Measurements from ENCODE around the gene GMIP. TPM values are rescaled to one million over a fixed set of nuclear protein-coding genes. Genes with fewer than 3 reads are reported as not detected.

GMIP gene
- total RNA-seq, 2 donors from 2014 or later: 3.6 to 20.1 TPM

DNA sequence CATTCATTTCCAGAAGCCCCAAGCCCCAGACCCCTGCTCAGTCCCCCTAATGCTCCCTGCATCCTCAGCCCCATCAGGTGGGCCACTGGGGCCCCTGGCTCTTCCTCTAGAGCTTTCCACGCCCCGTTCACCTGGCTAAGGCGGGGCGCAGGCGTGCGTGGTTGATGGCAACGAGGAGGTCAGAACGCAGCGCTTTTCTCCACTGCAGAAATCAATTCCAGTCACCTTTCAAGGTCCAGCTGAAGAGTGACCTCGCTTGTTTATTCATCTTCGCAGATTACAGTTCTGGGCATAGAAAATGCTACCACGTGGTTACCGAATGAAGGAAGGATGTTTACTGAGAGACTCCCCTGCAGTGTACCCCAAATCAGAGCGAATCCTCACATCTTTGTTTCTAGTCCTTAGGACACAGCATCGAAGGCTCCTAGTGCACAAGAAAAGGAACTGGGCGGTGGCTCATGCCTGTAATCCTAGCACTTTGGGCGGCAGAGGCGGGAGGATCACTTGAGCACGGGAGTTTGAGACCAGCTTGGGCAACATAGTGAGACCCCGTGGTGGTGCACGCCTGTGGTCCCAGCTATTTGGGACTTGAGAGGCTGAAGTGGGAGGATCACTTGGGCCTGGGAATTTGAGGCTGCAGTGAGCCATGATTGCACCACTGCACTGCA, 24.1 kb downstream of the GMIP start:
- Histone ChIP-seq H3K36me3 (replicated peaks in 1 of 2; ENCODE audit: insufficient read depth in 1 of 2, low read depth in 2 of 2) (no peaks in the 10 kb centered on the region), H3K4me1 (peaks cover 19% of the 10 kb centered on the region), H3K4me3 (no peak overlapping the region), H3K27ac (peak overlapping the region in 2 of 4 donors; percentile 21 to 42), H3K9me3 (no peaks in the 10 kb centered on the region), H3K27me3 (no peaks in the 10 kb centered on the region)
- 39 to 43% methylated on average over 21 of the region's 21 CpGs for WGBS, 2 donors
- DNase-seq (no peak), ATAC-seq (peak; percentile 19)
- intact Hi-C loops (cut with DNase I): no loop called here
- TF ChIP-seq, protein P1, sequence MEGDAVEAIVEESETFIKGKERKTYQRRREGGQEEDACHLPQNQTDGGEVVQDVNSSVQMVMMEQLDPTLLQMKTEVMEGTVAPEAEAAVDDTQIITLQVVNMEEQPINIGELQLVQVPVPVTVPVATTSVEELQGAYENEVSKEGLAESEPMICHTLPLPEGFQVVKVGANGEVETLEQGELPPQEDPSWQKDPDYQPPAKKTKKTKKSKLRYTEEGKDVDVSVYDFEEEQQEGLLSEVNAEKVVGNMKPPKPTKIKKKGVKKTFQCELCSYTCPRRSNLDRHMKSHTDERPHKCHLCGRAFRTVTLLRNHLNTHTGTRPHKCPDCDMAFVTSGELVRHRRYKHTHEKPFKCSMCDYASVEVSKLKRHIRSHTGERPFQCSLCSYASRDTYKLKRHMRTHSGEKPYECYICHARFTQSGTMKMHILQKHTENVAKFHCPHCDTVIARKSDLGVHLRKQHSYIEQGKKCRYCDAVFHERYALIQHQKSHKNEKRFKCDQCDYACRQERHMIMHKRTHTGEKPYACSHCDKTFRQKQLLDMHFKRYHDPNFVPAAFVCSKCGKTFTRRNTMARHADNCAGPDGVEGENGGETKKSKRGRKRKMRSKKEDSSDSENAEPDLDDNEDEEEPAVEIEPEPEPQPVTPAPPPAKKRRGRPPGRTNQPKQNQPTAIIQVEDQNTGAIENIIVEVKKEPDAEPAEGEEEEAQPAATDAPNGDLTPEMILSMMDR (IDR thresholded peaks at IDR 0.05): no peak
- TF ChIP-seq POLR2A (IDR thresholded peaks at IDR 0.05): no peak

DNA sequence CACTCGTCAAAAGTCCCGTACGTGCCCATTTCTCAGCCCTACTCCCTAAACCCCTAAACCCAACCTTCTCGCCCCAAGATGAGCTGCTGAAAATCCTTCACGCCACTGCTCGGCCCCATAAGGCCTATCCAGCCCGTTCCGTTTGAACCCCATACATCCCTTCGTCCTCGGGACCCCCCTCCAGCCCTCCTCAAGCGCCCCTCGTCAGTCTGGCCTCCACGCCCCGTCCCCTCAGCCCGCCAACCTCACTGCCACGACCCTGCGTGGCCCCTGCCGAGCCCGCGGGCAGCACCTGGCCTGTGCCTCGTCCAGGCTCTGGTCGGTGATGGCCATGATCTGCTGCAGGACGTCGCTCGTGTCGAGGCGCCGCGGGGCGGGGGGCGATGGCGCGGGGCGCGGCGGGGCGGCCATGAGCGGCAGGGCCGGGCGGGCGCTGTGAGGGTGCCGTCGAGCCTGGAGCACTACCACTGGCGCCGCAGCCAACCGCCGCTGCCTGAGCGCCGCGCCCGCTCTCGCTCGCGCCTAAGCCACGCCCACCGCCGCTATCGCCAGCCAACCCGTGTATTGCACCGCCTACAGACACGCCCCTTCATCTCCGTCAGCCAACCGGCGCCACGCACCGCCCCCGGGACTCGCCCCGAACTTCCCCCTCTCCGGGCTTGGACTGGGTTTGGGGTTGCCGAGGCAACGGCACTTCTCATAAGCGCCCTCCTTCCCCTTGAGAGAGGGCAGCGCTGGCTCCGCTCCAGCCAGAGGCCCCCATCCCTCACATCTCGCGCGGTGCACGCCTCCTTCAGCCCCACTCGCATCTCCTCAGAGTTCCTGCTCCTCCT, 25.0 kb downstream of the GMIP start, which contains the start of gene PBX4:
PBX4 (minus strand) TSS at position 469 of the 833 bp plus-strand sequence; CDS start at position 411, 58 bp downstream.
- H3K36me3 ChIP-seq (replicated peaks in 1 of 2; ENCODE audit: insufficient read depth in 1 of 2, low read depth in 2 of 2): no peaks in the 10 kb centered on the region
- H3K9me3 ChIP-seq: no peaks in the 10 kb centered on the region
- 6 to 16% methylated on average over 21 to 70 of the region's 80 CpGs for WGBS, 2 donors

DNA sequence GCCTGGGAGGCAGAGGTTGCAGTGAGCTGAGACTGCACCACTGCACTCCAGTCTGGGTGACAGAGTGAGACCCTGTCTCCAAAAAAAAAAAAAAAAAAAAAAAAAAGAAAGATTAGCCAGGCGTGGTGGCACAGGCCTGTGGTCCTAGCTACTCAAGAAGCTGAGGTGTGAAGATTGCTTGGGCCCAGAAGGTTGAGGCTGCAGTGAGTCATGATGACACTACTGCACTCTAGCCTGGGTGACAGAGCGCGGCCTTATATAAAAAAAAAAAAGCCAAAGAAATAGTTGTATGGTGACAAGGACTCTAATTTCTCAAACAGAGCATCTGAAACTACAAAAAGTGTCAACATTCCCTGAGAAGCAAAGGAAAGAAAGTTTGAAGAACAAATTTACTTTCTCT, 28.4 kb downstream of the GMIP start:
- no peak overlapping the region for H3K4me3 ChIP-seq
- H3K36me3 ChIP-seq (replicated peaks in 1 of 2; ENCODE audit: insufficient read depth in 1 of 2, low read depth in 2 of 2): no peaks in the 10 kb centered on the region
- no peaks in the 10 kb centered on the region for H3K27me3 ChIP-seq
- TF ChIP-seq, protein P1 (IDR thresholded peaks at IDR 0.05): no peak
- no peak for TF ChIP-seq POLR2A (IDR thresholded peaks at IDR 0.05)
- intact Hi-C loops (cut with DNase I): no loop called here
- H3K4me1 ChIP-seq: peaks cover 19% of the 10 kb centered on the region
- H3K27ac ChIP-seq: no peak overlapping the region
- ATAC-seq: no peak
- 72 to 83% methylated on average over 3 of the region's 3 CpGs for WGBS, 2 donors
- DNase-seq: no peak
- H3K9me3 ChIP-seq: no peaks in the 10 kb centered on the region

More for the DNA sequence above, 25.0 kb downstream of the GMIP start, which contains the start of gene PBX4:
- ATAC-seq (peak; percentile 96), DNase-seq (peak; percentile 90 to 95 (median 92))
- TF ChIP-seq, protein P1 (IDR thresholded peaks at IDR 0.05): no peak
- TF ChIP-seq POLR2A (IDR thresholded peaks at IDR 0.05): peak in 1 of 3 donors; percentile 11
- Histone ChIP-seq H3K27me3 (no peaks in the 10 kb centered on the region), H3K4me1 (peaks cover 19% of the 10 kb centered on the region), H3K4me3 (no peak within 1 kb of the TSS), H3K27ac (peak within 1 kb of the TSS in 2 of 4 donors; percentile 21 to 42)
- intact Hi-C loops (cut with DNase I): no loop called here

DNA sequence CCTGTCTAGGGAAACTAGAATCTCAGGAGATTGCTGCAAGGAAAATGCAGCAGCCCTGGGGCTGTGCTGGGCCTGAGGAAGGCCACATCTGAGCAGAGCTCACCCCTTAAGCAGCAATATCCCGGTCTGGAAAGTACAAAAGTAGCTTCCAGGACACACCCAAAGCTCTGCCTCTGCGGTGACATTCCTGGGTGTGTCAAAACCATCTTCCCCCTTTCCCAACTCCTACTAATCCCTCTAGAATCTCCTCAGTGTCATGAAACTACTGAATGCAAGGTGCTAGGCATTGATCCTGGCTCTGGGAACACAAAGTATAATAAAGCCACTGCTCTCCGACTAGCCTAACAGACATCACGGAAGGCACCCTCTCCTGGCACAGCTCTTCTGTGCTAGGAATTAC, 30.0 kb downstream of the GMIP start:
- ATAC-seq (no peak), DNase-seq (no peak)
- H3K27ac ChIP-seq: no peak overlapping the region
- intact Hi-C loops (cut with DNase I): no loop called here
- TF ChIP-seq, protein P1 (IDR thresholded peaks at IDR 0.05): no peak
- TF ChIP-seq POLR2A (IDR thresholded peaks at IDR 0.05): no peak
- no peaks in the 10 kb centered on the region for H3K27me3 ChIP-seq
- H3K36me3 ChIP-seq (replicated peaks in 1 of 2; ENCODE audit: insufficient read depth in 1 of 2, low read depth in 2 of 2): no peaks in the 10 kb centered on the region
- peaks cover 9% of the 10 kb centered on the region for H3K4me1 ChIP-seq
- WGBS, 2 donors: 77 to 84% methylated on average over 4 of the region's 4 CpGs
- no peaks in the 10 kb centered on the region for H3K9me3 ChIP-seq
- H3K4me3 ChIP-seq: no peak overlapping the region
